ENCODE data around the gene PAWR. TPM values are rescaled to one million over a fixed set of nuclear protein-coding genes. Genes with fewer than 3 reads are reported as not detected.

Gene PAWR
- total RNA-seq, 2 donors from 2014 or later = 14.2 to 24.3 TPM

DNA sequence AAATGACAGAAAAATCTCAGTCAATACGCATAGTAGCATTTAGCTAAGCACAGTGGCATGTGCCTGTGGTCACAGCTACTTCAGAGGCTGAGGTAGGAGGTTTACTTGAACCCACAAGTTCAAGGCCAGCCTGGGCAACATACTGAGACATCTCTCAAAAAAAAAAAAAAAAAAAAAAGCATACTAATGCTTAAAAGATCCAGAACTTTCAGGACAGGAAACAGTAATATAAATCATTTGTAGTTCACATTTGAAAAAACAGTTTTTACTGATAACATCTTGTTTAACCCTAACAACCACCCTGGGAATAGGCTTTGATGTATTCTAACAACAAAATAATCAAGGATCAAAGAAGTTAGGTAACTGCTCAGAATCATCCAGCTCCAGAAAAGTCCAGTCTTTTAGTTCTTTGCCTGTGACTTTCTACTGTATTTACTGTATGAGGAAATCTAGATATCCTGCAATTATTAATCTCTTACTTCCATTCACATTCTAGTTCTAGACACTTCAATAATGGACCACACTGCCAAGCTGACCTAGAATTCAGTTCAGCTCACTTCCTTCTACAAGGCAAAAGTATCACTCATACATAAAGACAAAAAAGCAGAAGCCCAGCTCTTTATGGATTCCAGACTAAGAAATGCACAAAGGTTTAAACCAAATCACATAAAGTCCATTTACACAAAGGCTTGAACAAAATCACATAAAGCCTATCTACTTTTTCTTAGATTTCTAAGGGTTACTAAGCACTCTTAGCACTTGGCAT, 28.5 kb downstream of the PAWR start:
- H3K27me3 ChIP-seq = no peaks in the 10 kb centered on the region
- no peak for DNase-seq (ENCODE audit: low spot score)
- H3K4me1 ChIP-seq = no peaks in the 10 kb centered on the region
- no peaks in the 10 kb centered on the region for H3K9me3 ChIP-seq
- no peak overlapping the region for H3K4me3 ChIP-seq
- H3K36me3 ChIP-seq = no peaks in the 10 kb centered on the region
- no peak overlapping the region for H3K27ac ChIP-seq
- TF ChIP-seq, protein P1, sequence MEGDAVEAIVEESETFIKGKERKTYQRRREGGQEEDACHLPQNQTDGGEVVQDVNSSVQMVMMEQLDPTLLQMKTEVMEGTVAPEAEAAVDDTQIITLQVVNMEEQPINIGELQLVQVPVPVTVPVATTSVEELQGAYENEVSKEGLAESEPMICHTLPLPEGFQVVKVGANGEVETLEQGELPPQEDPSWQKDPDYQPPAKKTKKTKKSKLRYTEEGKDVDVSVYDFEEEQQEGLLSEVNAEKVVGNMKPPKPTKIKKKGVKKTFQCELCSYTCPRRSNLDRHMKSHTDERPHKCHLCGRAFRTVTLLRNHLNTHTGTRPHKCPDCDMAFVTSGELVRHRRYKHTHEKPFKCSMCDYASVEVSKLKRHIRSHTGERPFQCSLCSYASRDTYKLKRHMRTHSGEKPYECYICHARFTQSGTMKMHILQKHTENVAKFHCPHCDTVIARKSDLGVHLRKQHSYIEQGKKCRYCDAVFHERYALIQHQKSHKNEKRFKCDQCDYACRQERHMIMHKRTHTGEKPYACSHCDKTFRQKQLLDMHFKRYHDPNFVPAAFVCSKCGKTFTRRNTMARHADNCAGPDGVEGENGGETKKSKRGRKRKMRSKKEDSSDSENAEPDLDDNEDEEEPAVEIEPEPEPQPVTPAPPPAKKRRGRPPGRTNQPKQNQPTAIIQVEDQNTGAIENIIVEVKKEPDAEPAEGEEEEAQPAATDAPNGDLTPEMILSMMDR (IDR thresholded peaks at IDR 0.05) = no peak

DNA sequence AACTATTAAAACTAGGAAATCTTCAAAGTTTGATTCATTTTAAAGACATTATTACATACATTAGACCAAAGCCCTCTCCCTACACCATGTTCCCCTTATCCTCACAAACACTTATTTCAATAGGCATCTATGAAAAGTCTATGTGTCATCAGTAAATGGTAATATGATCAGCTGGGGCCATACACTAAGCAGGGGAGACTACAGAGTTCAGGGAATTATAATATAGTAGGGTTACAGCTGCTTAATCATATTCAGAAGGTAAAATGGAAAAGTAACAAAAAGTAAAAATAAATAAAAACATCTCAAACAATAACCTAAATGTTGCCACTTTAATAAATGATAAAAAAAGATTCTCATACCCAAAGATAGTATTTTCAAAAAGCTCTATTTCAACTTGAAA, 29.1 kb downstream of the PAWR start:
- no peaks in the 10 kb centered on the region for H3K36me3 ChIP-seq
- no peaks in the 10 kb centered on the region for H3K27me3 ChIP-seq
- TF ChIP-seq, protein P1 (IDR thresholded peaks at IDR 0.05) = no peak
- H3K4me3 ChIP-seq = no peak overlapping the region
- no peak for DNase-seq (ENCODE audit: low spot score)
- no peak overlapping the region for H3K27ac ChIP-seq
- H3K9me3 ChIP-seq = no peaks in the 10 kb centered on the region
- H3K4me1 ChIP-seq = no peaks in the 10 kb centered on the region

DNA sequence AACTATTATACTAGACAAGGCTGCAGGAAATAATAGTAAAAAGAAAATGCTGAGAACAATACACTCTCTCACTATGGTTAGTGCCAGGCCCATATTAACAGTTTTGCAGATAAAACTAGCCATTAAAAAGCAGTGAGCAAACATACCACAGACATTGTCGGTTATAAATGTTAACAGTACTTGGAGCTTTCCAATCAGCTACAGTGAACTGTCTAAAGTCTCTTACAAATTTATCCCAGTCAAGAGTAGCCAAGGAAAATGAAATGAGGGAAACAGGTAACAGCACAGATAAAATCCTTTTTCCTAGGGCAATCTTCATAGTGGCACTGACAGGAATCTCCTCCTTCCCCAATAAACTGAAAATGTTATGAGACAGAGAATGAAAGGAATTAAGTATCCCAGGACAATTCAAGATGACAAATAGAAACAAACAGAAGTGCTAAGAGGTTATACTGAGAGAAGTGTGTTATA, 30.8 kb downstream of the PAWR start:
- Histone ChIP-seq H3K4me1 (no peaks in the 10 kb centered on the region), H3K4me3 (no peak overlapping the region), H3K27me3 (no peaks in the 10 kb centered on the region), H3K36me3 (no peaks in the 10 kb centered on the region), H3K27ac (no peak overlapping the region), H3K9me3 (no peaks in the 10 kb centered on the region)
- DNase-seq (ENCODE audit: low spot score) = no peak
- TF ChIP-seq, protein P1 (IDR thresholded peaks at IDR 0.05) = no peak

GRCh38 chr12:79658221-79658620, 32.5 kb downstream of the PAWR start:
- H3K9me3 ChIP-seq = no peaks in the 10 kb centered on the region
- TF ChIP-seq, protein P1 (IDR thresholded peaks at IDR 0.05) = no peak
- DNase-seq (ENCODE audit: low spot score) = no peak
- H3K4me1 ChIP-seq = no peaks in the 10 kb centered on the region
- H3K27me3 ChIP-seq = no peaks in the 10 kb centered on the region
- H3K27ac ChIP-seq = no peak overlapping the region
- H3K4me3 ChIP-seq = no peak overlapping the region
- H3K36me3 ChIP-seq = no peaks in the 10 kb centered on the region

GRCh38 chr12:79657136-79657535, 33.6 kb downstream of the PAWR start:
- H3K4me1 ChIP-seq = peaks cover 0 to 7% of the 10 kb centered on the region in 2 donors
- no peaks in the 10 kb centered on the region for H3K9me3 ChIP-seq
- H3K27me3 ChIP-seq = no peaks in the 10 kb centered on the region
- TF ChIP-seq, protein P1 (IDR thresholded peaks at IDR 0.05) = no peak
- no peak overlapping the region for H3K27ac ChIP-seq
- no peak overlapping the region for H3K4me3 ChIP-seq
- no peaks in the 10 kb centered on the region for H3K36me3 ChIP-seq
- no peak for DNase-seq (ENCODE audit: low spot score)

- Histone ChIP-seq H3K4me1 (peaks cover 0 to 7% of the 10 kb centered on the region in 2 donors), H3K9me3 (no peaks in the 10 kb centered on the region), H3K27ac (no peak overlapping the region), H3K36me3 (no peaks in the 10 kb centered on the region), H3K4me3 (no peak overlapping the region), H3K27me3 (no peaks in the 10 kb centered on the region)
- TF ChIP-seq, protein P1 (IDR thresholded peaks at IDR 0.05) = no peak
- no peak for DNase-seq (ENCODE audit: low spot score)
These were observed 35.7 kb downstream of the PAWR start for GRCh38 chr12:79655036-79655435.

Measured in right atrium auricular region (tissue), 2 donors.